Naive thymus-derived CD4-positive, alpha-beta T cell (primary cell): Measurements from ENCODE around the gene ADPRHL1. TPM values are rescaled to one million over a fixed set of nuclear protein-coding genes. Genes with fewer than 3 reads are reported as not detected.

Source experiments
- ATAC-seq: fragments of 150-1000 bp; cut with Tn5 transposase; 2 replicates; pipeline ENCODE4 v1.10.0; 2021; ENCODE audit warnings: mild to moderate bottlenecking, moderate library complexity
- CTCF ChIA-PET: fragments of 350-600 bp; sonication (Branson Sonifier 250); formaldehyde crosslinking; loops from one replicate; lab custom pipeline; 2021; ENCODE audit warnings: antibody characterized with exemption; lab: Charles Lee
- POLR2A ChIA-PET: fragments of 350-600 bp; sonication (Branson Sonifier 250); formaldehyde crosslinking; loops from one replicate; lab custom pipeline; 2021; ENCODE audit warnings: antibody characterized with exemption, inconsistent platforms; lab: Charles Lee
- DNase-seq, 9 donors: peaks; one replicate each; pipeline versions ENCODE4 v3.0.0 to v3.0.0-alpha.2; 2020 to 2022; ENCODE audit warnings: mixed read lengths in 1 of 9
- H3K27ac ChIP-seq: one replicate; pipeline ENCODE4 v1.7.0; 2013; ENCODE audit warnings: mild to moderate bottlenecking, low read depth, low read length, moderate library complexity
- H3K27me3 ChIP-seq, 2 donors: one replicate each; pipeline ENCODE4 v1.7.0; 2013; ENCODE audit warnings: low read length in 2 of 2, mild to moderate bottlenecking in 2 of 2, moderate library complexity in 2 of 2; ENCODE audit not compliant: control insufficient read depth in 2 of 2, insufficient read depth in 2 of 2
- H3K36me3 ChIP-seq, 3 experiments: 1 replicate in 2 of 3; 2 replicates in 1 of 3; pipeline ENCODE4 v1.7.0; 2013; ENCODE audit warnings: low read length in 3 of 3, mild to moderate bottlenecking in 3 of 3, moderate library complexity in 1 of 3; ENCODE audit not compliant: insufficient read depth in 3 of 3, control insufficient read depth in 2 of 3
- H3K4me1 ChIP-seq, 2 donors: one replicate each; pipeline ENCODE4 v1.7.0; 2013; ENCODE audit warnings: low read length in 2 of 2, mild to moderate bottlenecking in 2 of 2, moderate library complexity in 1 of 2; ENCODE audit not compliant: control insufficient read depth in 2 of 2, insufficient read depth in 2 of 2
- H3K4me3 ChIP-seq: 2 replicates; pipeline ENCODE4 v1.7.0; 2013; ENCODE audit warnings: mild to moderate bottlenecking, low read length
- H3K9me3 ChIP-seq, 3 experiments: 1 replicate in 2 of 3; 2 replicates in 1 of 3; pipeline ENCODE4 v1.7.0; 2013; ENCODE audit warnings: low read length in 3 of 3; ENCODE audit not compliant: control insufficient read depth in 2 of 3
- H3K27ac Mint-ChIP-seq, 9 donors: one replicate each; pipeline ENCODE4 v1.8.0; 2020 to 2022; ENCODE audit warnings: mixed read lengths in 9 of 9, mild to moderate bottlenecking in 8 of 9, moderate library complexity in 5 of 9, inconsistent platforms in 2 of 9
- H3K27me3 Mint-ChIP-seq, 5 donors: one replicate each; pipeline ENCODE4 v1.8.0; 2021 to 2022; ENCODE audit warnings: mixed read lengths in 5 of 5, mild to moderate bottlenecking in 1 of 5
- H3K36me3 Mint-ChIP-seq, 5 donors: one replicate each; pipeline ENCODE4 v1.8.0; 2020 to 2022; ENCODE audit warnings: mixed read lengths in 5 of 5, mild to moderate bottlenecking in 3 of 5, inconsistent platforms in 1 of 5
- H3K4me1 Mint-ChIP-seq, 7 donors: one replicate each; pipeline ENCODE4 v1.8.0; 2020 to 2022; ENCODE audit warnings: mixed read lengths in 7 of 7, mild to moderate bottlenecking in 3 of 7, inconsistent platforms in 1 of 7
- H3K4me3 Mint-ChIP-seq, 10 donors: one replicate each; pipeline ENCODE4 v1.8.0; 2020 to 2022; ENCODE audit warnings: mild to moderate bottlenecking in 10 of 10, mixed read lengths in 10 of 10, moderate library complexity in 6 of 10, inconsistent platforms in 2 of 10
- H3K9me3 Mint-ChIP-seq, 11 donors: one replicate each; pipeline ENCODE4 v1.8.0; 2020 to 2022; ENCODE audit warnings: mixed read lengths in 11 of 11, mild to moderate bottlenecking in 4 of 11, inconsistent platforms in 1 of 11, moderate library complexity in 1 of 11
- intact Hi-C, 2 donors: fragments of 100-400 bp; cut with micrococcal nuclease; formaldehyde crosslinking; loops; one replicate each; pipeline ENCODE4 v1.15.1; 2023
- polyA plus RNA-seq, 2 donors: library from polyadenylated mRNA; unstranded; fragments of 300-500 nt; fragmentation: Illumina TruSeq; gene quantifications; one replicate each; pipeline ENCODE4 v1.2.3, GENCODE V29; 2021
- total RNA-seq, 6 experiments: library from RNA in 5 of 6; stranded (reverse) in 5 of 6; gene quantifications; 1 replicate in 5 of 6; 2 replicates in 1 of 6; pipeline ENCODE4 v1.2.3 and lab custom pipeline; 2021 to 2026

ADPRHL1 gene
- total RNA-seq (1 to 10 TPM in 3 of 5 experiments, under 1 TPM in 2; 0.12 to 2.0 (median 1.5) TPM), polyA plus RNA-seq (under 1 TPM in 1 of 2 donors, not detected in 1; 0.37 TPM), total RNA-seq (lab: John Stamatoyannopoulos, UW) (not detected)

DNA sequence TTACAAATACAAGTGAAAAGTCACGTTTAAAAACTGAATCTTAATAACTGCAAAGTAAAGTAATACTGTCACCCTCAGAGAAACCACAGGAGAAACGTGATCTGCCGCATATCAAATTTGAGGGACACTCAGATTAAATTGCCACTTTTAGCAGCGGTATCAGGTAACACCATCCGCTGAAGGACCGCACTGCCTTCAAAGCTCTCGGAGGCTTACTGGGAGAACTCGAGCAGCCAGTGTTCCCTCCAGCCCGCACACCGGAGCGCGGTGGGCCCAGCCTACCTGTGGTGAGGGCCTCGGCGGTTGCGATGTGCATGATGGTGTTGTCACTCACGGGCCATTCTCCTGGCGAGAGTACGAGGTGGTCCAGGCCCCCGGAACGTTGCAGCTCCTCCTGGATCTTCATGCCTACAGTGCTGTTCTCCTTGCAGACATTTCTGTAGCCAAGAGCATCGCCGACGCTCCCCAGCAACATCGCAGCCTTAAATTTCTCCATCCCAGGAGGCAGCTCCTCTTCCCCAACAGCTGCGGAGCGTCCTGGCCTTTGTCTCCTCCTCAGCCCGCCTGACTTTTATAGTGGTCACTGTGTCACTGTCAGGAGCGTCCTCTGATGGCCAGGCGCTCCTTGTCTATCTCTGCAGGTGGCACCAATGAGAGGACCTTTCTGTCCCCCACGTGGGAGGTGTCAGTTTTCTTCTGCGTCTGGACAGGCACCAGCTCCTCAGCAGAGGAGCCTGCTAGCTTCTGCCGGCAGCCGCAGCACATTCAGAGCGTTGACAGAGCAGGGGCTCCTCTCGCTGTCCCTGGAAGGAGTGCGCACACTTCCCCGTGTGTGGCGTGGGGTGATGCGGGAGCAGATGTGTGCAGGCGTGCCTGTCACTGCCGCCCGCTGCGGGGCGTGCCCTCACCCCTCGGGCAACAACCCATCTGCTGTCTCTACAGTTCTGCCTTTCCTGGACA lies at the start of gene ADPRHL1:
Gene ADPRHL1, minus strand, starts transcription at position 547 of the 960 bp plus-strand sequence. Its CDS starts 51 bp downstream, at position 496.
- Mint-ChIP-seq H3K4me3 (no peak within 1 kb of the TSS), H3K27ac (no peak within 1 kb of the TSS), H3K27me3 (no peaks in the 10 kb centered on the region), H3K36me3 (peaks cover 0 to 31% (median 0%) of the 10 kb centered on the region in 5 donors), H3K9me3 (peaks cover 0 to 2% (median 0%) of the 10 kb centered on the region in 11 donors), H3K4me1 (peaks cover 0 to 4% (median 0%) of the 10 kb centered on the region in 7 donors)
- Histone ChIP-seq H3K27ac (no peak within 1 kb of the TSS), H3K4me1 (no peaks in the 10 kb centered on the region), H3K36me3 (peaks cover 0 to 15% (median 5%) of the 10 kb centered on the region in 3 experiments), H3K27me3 (no peaks in the 10 kb centered on the region), H3K4me3 (no peak within 1 kb of the TSS), H3K9me3 (no peaks in the 10 kb centered on the region)
- intact Hi-C loops = no loop called here
- POLR2A ChIA-PET = no interaction called here
- DNase-seq = no peak
- no peak for ATAC-seq
- CTCF ChIA-PET = no interaction called here

DNA sequence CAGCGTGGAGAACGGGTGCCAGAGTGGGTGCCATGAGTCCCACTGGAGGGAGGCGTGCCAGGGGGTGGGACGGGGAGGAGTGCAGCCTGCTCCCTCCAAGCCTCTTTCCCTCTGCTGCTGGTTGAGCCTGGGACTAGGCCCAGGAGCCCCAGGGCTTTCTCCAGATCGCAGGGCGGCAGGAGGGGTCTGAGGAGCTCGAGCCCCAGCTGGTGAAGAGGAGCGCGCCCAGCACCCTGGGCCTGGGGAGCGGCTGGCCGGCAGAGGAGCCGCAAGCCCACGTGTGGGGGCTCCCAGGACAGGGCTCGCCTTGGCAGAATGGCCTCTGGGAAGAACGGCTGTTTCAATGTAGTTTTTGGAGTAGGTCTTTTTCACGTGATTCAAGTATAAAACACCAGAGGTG lies 49.4 kb upstream of the ADPRHL1 start:
- peaks cover 0 to 50% (median 10%) of the 10 kb centered on the region in 3 experiments for H3K36me3 ChIP-seq
- ChIA-PET CTCF (interaction anchor here (0.6 kb wide), 1 partner anchor 737 kb away, joined by 5 read pairs; no protein-coding TSS in a partner anchor), POLR2A (no interaction called here)
- Mint-ChIP-seq H3K36me3 (peaks cover 7 to 60% (median 37%) of the 10 kb centered on the region in 5 donors), H3K27me3 (no peaks in the 10 kb centered on the region), H3K27ac (no peak overlapping the region), H3K9me3 (no peaks in the 10 kb centered on the region), H3K4me1 (peaks cover 0 to 17% (median 0%) of the 10 kb centered on the region in 7 donors), H3K4me3 (no peak overlapping the region)
- H3K4me1 ChIP-seq = no peaks in the 10 kb centered on the region
- DNase-seq (no peak), ATAC-seq (no peak)
- no peak overlapping the region for H3K27ac ChIP-seq
- no peaks in the 10 kb centered on the region for H3K27me3 ChIP-seq
- no peak overlapping the region for H3K4me3 ChIP-seq
- no peaks in the 10 kb centered on the region for H3K9me3 ChIP-seq
- intact Hi-C loops = no loop called here

DNA sequence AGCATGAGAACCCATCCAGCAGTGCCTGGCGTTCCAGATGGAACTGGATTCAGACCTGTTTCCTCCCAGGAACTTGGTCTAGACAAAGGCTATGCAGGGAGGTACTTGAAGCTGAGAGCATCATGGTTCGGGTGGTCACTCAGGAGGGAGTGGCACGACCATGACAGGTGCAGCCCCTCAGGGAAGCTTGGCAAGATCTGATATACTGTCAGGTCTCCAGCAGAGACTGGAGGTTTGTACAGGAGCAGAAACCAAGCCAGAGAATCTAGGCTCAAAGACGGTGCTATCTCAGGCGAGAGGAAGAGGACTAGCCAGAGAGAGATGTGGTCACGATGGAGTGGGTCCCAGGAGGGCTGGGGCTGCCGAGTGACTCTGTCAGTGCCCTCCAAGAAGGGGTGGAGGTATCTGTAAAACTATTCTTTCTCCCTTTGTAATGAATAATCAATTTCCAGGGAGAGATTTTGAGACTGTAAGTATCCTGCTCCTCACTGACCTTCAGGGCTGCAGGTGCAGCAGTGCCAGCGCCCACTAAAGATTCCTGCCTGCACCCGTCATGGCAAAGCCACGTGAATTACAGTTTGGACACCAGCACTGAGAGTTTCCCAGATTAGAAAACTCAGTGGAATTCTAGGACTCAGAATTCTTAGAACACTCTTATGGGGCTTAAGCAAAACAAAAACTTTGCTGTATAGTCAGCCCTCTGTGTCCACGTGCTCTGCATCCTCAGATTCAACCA lies 47.4 kb upstream of the ADPRHL1 start:
- H3K36me3 Mint-ChIP-seq = peaks cover 7 to 60% (median 36%) of the 10 kb centered on the region in 5 donors
- peaks cover 3 to 33% (median 15%) of the 10 kb centered on the region in 7 donors for H3K4me1 Mint-ChIP-seq
- Histone ChIP-seq H3K4me3 (no peak overlapping the region), H3K27me3 (no peaks in the 10 kb centered on the region), H3K9me3 (no peaks in the 10 kb centered on the region), H3K4me1 (peaks cover 3% of the 10 kb centered on the region in 2 donors), H3K36me3 (peaks cover 0 to 56% (median 10%) of the 10 kb centered on the region in 3 experiments), H3K27ac (no peak overlapping the region)
- ATAC-seq (no peak), DNase-seq (no peak)
- ChIA-PET POLR2A (no interaction called here), CTCF (no interaction called here)
- H3K9me3 Mint-ChIP-seq = no peaks in the 10 kb centered on the region
- H3K4me3 Mint-ChIP-seq = no peak overlapping the region
- intact Hi-C loops = no loop called here
- no peak overlapping the region for H3K27ac Mint-ChIP-seq
- H3K27me3 Mint-ChIP-seq = no peaks in the 10 kb centered on the region

DNA sequence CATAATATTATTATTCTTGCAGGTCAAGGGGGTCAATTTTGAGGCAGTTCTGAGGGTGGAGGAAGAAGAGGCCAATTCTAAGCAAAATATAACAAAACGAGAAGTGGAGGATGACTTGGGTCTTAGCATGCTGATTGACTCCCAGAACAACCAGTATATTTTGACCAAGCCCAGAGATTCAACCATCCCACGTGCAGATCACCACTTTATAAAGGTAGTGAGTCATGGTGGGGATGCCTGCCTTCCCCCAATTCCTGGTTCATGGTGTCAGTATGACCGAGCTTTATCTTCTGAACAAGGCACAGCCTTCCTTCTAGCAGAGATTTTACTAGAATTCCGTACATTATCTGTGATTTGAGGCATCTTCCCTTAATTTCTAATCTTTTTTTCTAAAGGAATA lies 46.6 kb upstream of the ADPRHL1 start:
- Histone ChIP-seq H3K27me3 (no peaks in the 10 kb centered on the region), H3K4me3 (no peak overlapping the region), H3K4me1 (peaks cover 3 to 6% of the 10 kb centered on the region in 2 donors), H3K36me3 (peaks cover 0 to 56% (median 10%) of the 10 kb centered on the region in 3 experiments), H3K9me3 (no peaks in the 10 kb centered on the region), H3K27ac (no peak overlapping the region)
- Mint-ChIP-seq H3K27ac (no peak overlapping the region), H3K36me3 (peaks cover 7 to 54% (median 29%) of the 10 kb centered on the region in 5 donors), H3K9me3 (no peaks in the 10 kb centered on the region), H3K4me1 (peaks cover 6 to 38% (median 23%) of the 10 kb centered on the region in 7 donors), H3K27me3 (no peaks in the 10 kb centered on the region), H3K4me3 (no peak overlapping the region)
- intact Hi-C loops = no loop called here
- ChIA-PET POLR2A (no interaction called here), CTCF (no interaction called here)
- ATAC-seq (no peak), DNase-seq (no peak)

DNA sequence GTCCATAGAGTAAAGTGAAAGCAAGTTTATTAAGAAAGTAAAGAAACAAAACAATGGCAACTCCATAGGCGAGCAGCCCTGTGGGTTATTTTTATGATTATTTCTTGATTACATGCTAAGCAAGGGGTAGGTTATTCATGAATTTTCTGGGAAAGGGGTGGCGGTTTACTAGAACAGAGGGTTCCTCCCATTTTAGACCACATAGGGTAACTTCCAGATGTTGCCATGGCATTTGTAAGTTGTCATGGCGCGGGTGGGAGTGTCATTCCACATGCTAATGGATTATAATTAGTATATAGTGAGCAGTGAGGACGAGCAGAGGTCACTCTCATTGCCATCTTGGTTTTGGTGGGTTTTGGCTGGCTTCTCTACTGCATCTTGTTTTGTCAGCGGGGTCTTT lies 45.6 kb upstream of the ADPRHL1 start:
- Mint-ChIP-seq H3K9me3 (no peaks in the 10 kb centered on the region), H3K4me3 (no peak overlapping the region), H3K27me3 (no peaks in the 10 kb centered on the region), H3K4me1 (peaks cover 8 to 47% (median 30%) of the 10 kb centered on the region in 7 donors), H3K27ac (no peak overlapping the region), H3K36me3 (peaks cover 7 to 48% (median 29%) of the 10 kb centered on the region in 5 donors)
- no peak overlapping the region for H3K27ac ChIP-seq
- DNase-seq = no peak
- POLR2A ChIA-PET = no interaction called here
- CTCF ChIA-PET = no interaction called here
- H3K36me3 ChIP-seq = peaks cover 0 to 56% (median 10%) of the 10 kb centered on the region in 3 experiments
- H3K4me1 ChIP-seq = peaks cover 3 to 6% of the 10 kb centered on the region in 2 donors
- H3K4me3 ChIP-seq = no peak overlapping the region
- H3K27me3 ChIP-seq = no peaks in the 10 kb centered on the region
- intact Hi-C loops = no loop called here
- no peak for ATAC-seq
- no peaks in the 10 kb centered on the region for H3K9me3 ChIP-seq

DNA sequence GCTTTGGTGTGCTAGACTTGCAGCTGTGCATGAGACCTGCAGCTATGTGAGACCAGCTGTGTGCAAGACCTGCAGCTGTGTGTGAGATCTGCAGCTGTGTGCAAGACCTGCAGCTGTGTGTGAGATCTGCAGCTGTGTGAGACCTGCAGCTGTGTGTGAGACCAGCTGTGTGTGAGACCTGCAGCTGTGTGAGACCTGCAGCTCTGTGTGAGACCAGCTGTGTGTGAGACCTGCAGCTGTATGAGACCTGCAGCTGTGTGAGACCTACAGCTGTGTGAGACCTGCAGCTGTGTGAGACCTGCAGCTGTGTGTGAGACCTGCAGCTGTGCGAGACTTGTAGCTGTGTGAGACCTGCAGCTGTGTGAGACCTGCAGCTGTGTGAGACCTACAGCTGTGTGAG lies 43.9 kb upstream of the ADPRHL1 start:
- POLR2A ChIA-PET = no interaction called here
- Histone ChIP-seq H3K27me3 (no peaks in the 10 kb centered on the region), H3K4me3 (no peak overlapping the region), H3K9me3 (no peaks in the 10 kb centered on the region), H3K27ac (no peak overlapping the region), H3K4me1 (peaks cover 3 to 6% of the 10 kb centered on the region in 2 donors), H3K36me3 (peaks cover 0 to 49% (median 10%) of the 10 kb centered on the region in 3 experiments)
- intact Hi-C loops = no loop called here
- CTCF ChIA-PET = interaction anchor here (0.6 kb wide), 1 partner anchor 108 kb away, joined by 4 read pairs; no protein-coding TSS in a partner anchor
- Mint-ChIP-seq H3K4me3 (no peak overlapping the region), H3K27me3 (no peaks in the 10 kb centered on the region), H3K27ac (peak overlapping the region in 1 of 9 donors; percentile 72), H3K36me3 (peaks cover 7 to 40% (median 20%) of the 10 kb centered on the region in 5 donors), H3K4me1 (peaks cover 9 to 59% (median 45%) of the 10 kb centered on the region in 7 donors), H3K9me3 (no peaks in the 10 kb centered on the region)
- no peak for DNase-seq
- ATAC-seq = no peak
